ENCODE data around the gene ERP44. TPM values are rescaled to one million over a fixed set of nuclear protein-coding genes. Genes with fewer than 3 reads are reported as not detected.

Gene ERP44
- polyA plus RNA-seq, 1 donor (not counting 4 experiments of a cell fraction or from before 2014, with no cell fraction given) = 17.6 TPM

- Histone ChIP-seq H4K20me1 (ENCODE audit: control insufficient read depth, extremely low read depth, insufficient read depth, low read length) (no peaks in the 10 kb centered on the region), H3K36me3 (ENCODE audit: control insufficient read depth in 2 of 2, extremely low read depth in 1 of 2, insufficient read depth in 2 of 2, low read length in 2 of 2) (peaks cover 4 to 5% of the 10 kb centered on the region in 2 experiments), H3K27me3 (ENCODE audit: control insufficient read depth, extremely low read depth, insufficient read depth, low read length) (no peaks in the 10 kb centered on the region), H3K4me2 (ENCODE audit: control insufficient read depth, extremely low read depth, insufficient read depth, low read depth, low read length) (no peak overlapping the region), H3K9ac (ENCODE audit: control insufficient read depth, extremely low read depth, insufficient read depth, low read length) (no peak overlapping the region), H3K9me3 (ENCODE audit: control insufficient read depth, low read depth, low read length) (no peaks in the 10 kb centered on the region), H3K9me1 (ENCODE audit: control insufficient read depth, extremely low read depth, insufficient read depth, low read length) (no peaks in the 10 kb centered on the region), H2AFZ (ENCODE audit: control insufficient read depth, low read length) (no peak overlapping the region), H3K27ac (ENCODE audit: control insufficient read depth, insufficient read depth, low read length) (no peak overlapping the region), H3K79me2 (ENCODE audit: control insufficient read depth, insufficient read depth, low read length) (no peaks in the 10 kb centered on the region), H3K4me1 (ENCODE audit: control insufficient read depth, extremely low read depth, insufficient read depth, low read length) (no peaks in the 10 kb centered on the region), H3K4me3 (ENCODE audit: control insufficient read depth in 2 of 3, extremely low read depth in 1 of 3, insufficient read depth in 2 of 3, low read depth in 1 of 3, low read length in 3 of 3) (no peak overlapping the region)
- FAIRE-seq (no peak), DNase-seq (ENCODE audit: low read depth, low spot score) (no peak)
- dilution Hi-C loops (cut with MboI; ENCODE audit: extremely low pct_ligation_motif_present, low sequenced_read_pairs) = no loop called here
- no peak for TF ChIP-seq CTCF (optimal IDR thresholded peaks at IDR 0.05 in 1 of 3, IDR thresholded peaks at IDR 0.05 in 1 of 3, conservative IDR thresholded peaks at IDR 0.05 in 1 of 3; ENCODE audit: extremely low read depth in 1 of 3, insufficient read depth in 2 of 3, low read length in 3 of 3)
- TF ChIP-seq EZH2 (IDR thresholded peaks at IDR 0.05; ENCODE audit: low read length) = no peak
Observed at GRCh38 chr9:100014846-100015245, 84.0 kb downstream of the ERP44 start.

GRCh38 chr9:100013573-100013972 is 85.2 kb downstream of the ERP44 start:
- DNase-seq (ENCODE audit: low read depth, low spot score) (no peak), FAIRE-seq (no peak)
- H3K9ac ChIP-seq (ENCODE audit: control insufficient read depth, extremely low read depth, insufficient read depth, low read length) = no peak overlapping the region
- no peak overlapping the region for H3K4me2 ChIP-seq (ENCODE audit: control insufficient read depth, extremely low read depth, insufficient read depth, low read depth, low read length)
- no peaks in the 10 kb centered on the region for H3K9me1 ChIP-seq (ENCODE audit: control insufficient read depth, extremely low read depth, insufficient read depth, low read length)
- H4K20me1 ChIP-seq (ENCODE audit: control insufficient read depth, extremely low read depth, insufficient read depth, low read length) = no peaks in the 10 kb centered on the region
- no peaks in the 10 kb centered on the region for H3K27me3 ChIP-seq (ENCODE audit: control insufficient read depth, extremely low read depth, insufficient read depth, low read length)
- dilution Hi-C loops (cut with MboI; ENCODE audit: extremely low pct_ligation_motif_present, low sequenced_read_pairs) = no loop called here
- H2AFZ ChIP-seq (ENCODE audit: control insufficient read depth, low read length) = no peak overlapping the region
- no peaks in the 10 kb centered on the region for H3K79me2 ChIP-seq (ENCODE audit: control insufficient read depth, insufficient read depth, low read length)
- no peak overlapping the region for H3K27ac ChIP-seq (ENCODE audit: control insufficient read depth, insufficient read depth, low read length)
- no peaks in the 10 kb centered on the region for H3K4me1 ChIP-seq (ENCODE audit: control insufficient read depth, extremely low read depth, insufficient read depth, low read length)
- H3K36me3 ChIP-seq (ENCODE audit: control insufficient read depth in 2 of 2, extremely low read depth in 1 of 2, insufficient read depth in 2 of 2, low read length in 2 of 2) = peaks cover 2 to 4% of the 10 kb centered on the region in 2 experiments
- TF ChIP-seq EZH2 (IDR thresholded peaks at IDR 0.05; ENCODE audit: low read length) = no peak
- TF ChIP-seq CTCF (optimal IDR thresholded peaks at IDR 0.05 in 1 of 3, IDR thresholded peaks at IDR 0.05 in 1 of 3, conservative IDR thresholded peaks at IDR 0.05 in 1 of 3; ENCODE audit: extremely low read depth in 1 of 3, insufficient read depth in 2 of 3, low read length in 3 of 3) = no peak
- no peaks in the 10 kb centered on the region for H3K9me3 ChIP-seq (ENCODE audit: control insufficient read depth, low read depth, low read length)
- no peak overlapping the region for H3K4me3 ChIP-seq (ENCODE audit: control insufficient read depth in 2 of 3, extremely low read depth in 1 of 3, insufficient read depth in 2 of 3, low read depth in 1 of 3, low read length in 3 of 3)
